ENCODE measurements around the gene MOV10.

DNA sequence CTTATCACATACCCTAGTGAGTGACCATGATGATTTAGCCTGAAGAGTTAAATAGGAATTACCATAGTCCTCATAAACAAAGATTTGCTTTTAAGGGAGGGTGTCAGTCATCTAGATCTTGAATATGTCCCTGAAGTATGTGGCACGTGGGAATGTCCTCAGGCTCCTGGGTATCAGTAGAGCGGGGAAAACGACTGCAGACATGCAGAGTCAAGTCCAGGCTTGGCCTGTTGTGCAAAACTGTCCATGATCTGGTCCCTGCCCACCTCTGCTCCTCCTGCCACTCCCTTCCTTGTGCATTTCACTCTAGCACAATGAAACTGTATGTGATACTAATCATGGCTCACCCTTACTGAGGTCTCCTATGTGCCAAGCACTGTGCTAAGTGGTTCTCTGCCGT is 12.9 kb downstream of the MOV10 start:
- TF ChIP-seq CTCF (IDR thresholded peaks at IDR 0.05) (no peak), RFX5 (IDR thresholded peaks at IDR 0.05; ENCODE audit: low read length) (no peak), IRF3 (IDR thresholded peaks at IDR 0.05; ENCODE audit: low read depth, low read length) (no peak), CHD2 (IDR thresholded peaks at IDR 0.05; ENCODE audit: low read length, partially characterized antibody) (no peak), TEAD4 (IDR thresholded peaks at IDR 0.05; ENCODE audit: borderline replicate concordance, insufficient read depth) (no peak), TCF12 (IDR thresholded peaks at IDR 0.05) (no peak), RAD21 (IDR thresholded peaks at IDR 0.05; ENCODE audit: low read length) (no peak), POLR2AphosphoS5 (IDR thresholded peaks at IDR 0.05; ENCODE audit: low read depth, low read length) (no peak)
- TF ChIP-seq, protein P1, sequence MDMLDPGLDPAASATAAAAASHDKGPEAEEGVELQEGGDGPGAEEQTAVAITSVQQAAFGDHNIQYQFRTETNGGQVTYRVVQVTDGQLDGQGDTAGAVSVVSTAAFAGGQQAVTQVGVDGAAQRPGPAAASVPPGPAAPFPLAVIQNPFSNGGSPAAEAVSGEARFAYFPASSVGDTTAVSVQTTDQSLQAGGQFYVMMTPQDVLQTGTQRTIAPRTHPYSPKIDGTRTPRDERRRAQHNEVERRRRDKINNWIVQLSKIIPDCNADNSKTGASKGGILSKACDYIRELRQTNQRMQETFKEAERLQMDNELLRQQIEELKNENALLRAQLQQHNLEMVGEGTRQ (IDR thresholded peaks at IDR 0.05; ENCODE audit: borderline replicate concordance, low read depth, low read length) = no peak
